ENCODE results near the gene PSMB11.
"Not testable (repeated sequence)": the region's sequence is repeated elsewhere in the genome, so short reads cannot be mapped to it uniquely, and the experiment has no call there.

Gene PSMB11, protein sequence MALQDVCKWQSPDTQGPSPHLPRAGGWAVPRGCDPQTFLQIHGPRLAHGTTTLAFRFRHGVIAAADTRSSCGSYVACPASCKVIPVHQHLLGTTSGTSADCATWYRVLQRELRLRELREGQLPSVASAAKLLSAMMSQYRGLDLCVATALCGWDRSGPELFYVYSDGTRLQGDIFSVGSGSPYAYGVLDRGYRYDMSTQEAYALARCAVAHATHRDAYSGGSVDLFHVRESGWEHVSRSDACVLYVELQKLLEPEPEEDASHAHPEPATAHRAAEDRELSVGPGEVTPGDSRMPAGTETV

DNA sequence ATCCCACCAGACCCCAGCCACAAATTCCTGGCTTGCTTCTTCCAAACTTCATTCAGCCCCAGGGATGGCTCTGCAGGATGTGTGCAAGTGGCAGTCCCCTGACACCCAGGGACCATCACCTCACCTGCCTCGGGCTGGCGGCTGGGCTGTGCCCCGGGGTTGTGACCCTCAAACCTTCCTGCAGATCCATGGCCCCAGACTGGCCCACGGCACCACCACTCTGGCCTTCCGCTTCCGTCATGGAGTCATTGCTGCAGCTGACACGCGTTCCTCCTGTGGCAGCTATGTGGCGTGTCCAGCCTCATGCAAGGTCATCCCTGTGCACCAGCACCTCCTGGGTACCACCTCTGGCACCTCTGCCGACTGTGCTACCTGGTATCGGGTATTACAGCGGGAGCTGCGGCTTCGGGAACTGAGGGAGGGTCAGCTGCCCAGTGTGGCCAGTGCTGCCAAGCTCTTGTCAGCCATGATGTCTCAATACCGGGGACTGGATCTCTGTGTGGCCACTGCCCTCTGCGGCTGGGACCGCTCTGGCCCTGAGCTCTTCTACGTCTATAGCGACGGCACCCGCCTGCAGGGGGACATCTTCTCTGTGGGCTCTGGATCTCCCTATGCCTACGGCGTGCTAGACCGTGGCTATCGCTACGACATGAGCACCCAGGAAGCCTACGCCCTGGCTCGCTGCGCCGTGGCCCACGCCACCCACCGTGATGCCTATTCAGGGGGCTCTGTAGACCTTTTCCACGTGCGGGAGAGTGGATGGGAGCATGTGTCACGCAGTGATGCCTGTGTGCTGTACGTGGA, at the start of gene PSMB11:
PSMB11 (plus strand) TSS at position 51 of the 804 bp plus-strand sequence; CDS start at position 65, 14 bp downstream.
- DNase-seq (ENCODE audit: low read depth) = no peak

DNA sequence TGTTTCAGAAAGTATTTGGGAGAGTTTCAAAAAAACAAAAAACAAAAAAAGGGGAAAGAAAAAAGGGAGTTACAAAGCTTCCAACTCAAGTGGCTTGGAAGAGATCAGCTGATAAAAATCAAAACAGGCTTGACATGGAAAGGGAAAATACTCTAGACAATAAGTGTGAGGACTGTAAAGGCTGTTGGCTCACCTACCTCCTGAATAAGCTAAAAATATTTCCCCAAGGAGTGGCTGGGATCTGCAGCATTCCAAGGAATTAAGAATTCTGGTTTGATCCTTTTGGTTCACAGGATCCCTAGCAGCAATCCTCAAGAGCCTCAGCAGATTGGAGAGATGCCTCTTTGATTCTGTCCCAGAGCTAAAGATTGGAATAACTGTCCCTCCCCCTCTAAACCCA, 48.5 kb upstream of the PSMB11 start:
- DNase-seq (ENCODE audit: low read depth) = no peak

DNA sequence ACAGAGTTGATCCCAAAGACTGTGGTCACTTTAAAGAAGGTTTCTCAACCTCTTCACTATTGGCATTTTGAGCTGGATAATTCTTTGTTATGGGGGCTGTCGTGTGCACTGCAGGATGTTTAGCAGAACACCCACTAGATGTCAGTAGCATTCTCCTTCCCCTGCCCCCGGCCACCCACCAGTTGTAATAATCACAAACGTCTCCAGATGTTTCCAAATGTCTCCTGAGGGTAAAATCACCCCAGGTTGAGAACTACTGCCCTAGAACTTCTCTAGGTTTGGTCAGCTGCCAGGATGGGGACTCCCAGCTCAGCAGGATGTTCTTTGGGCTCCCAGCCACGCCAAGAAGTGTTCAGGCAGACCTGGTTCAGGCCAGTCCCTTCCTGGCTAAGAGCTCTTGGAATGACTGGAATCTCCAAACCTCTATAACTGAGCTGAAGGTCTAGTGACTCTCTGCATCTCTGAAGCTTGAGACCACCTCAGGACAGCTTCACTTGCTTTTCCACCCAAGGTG, 47.2 kb upstream of the PSMB11 start:
- no peak for DNase-seq (ENCODE audit: low read depth)

DNA sequence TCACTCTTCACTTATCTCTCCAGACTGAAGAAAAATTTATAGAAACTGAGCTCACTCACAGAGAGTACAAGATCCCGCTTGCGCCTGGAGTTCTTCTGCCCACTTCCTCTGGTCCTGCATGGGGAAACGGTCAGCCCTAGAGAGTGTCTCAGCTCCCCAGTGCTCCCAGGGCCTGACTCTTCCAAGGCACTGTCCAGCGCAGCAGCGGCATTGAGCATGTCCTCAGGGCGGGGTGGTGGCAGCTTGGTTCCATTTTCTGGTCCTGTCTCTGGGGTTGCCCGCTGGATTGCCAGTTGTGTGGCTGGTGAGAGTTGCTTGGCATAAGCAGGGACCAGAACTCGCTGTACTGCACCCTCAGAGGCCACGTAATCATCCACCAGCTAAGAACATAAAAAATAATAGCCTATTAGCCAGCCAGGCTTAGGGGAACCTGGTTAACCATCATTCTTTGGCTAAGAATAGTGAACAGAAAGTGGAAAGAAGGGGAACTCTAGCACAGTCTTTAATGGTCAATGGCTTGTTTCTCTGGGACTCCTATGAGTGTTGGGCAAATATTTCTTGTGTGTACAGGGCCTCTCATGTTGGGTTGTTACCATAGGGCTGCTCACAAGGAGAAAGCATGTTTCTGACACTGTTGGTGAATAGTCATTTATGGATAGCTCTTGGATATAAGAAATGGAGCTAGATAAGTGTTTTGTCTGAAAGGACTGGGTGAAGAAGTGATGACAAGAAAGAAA, 46.0 kb upstream of the PSMB11 start:
- DNase-seq (ENCODE audit: low read depth) = no peak

DNA sequence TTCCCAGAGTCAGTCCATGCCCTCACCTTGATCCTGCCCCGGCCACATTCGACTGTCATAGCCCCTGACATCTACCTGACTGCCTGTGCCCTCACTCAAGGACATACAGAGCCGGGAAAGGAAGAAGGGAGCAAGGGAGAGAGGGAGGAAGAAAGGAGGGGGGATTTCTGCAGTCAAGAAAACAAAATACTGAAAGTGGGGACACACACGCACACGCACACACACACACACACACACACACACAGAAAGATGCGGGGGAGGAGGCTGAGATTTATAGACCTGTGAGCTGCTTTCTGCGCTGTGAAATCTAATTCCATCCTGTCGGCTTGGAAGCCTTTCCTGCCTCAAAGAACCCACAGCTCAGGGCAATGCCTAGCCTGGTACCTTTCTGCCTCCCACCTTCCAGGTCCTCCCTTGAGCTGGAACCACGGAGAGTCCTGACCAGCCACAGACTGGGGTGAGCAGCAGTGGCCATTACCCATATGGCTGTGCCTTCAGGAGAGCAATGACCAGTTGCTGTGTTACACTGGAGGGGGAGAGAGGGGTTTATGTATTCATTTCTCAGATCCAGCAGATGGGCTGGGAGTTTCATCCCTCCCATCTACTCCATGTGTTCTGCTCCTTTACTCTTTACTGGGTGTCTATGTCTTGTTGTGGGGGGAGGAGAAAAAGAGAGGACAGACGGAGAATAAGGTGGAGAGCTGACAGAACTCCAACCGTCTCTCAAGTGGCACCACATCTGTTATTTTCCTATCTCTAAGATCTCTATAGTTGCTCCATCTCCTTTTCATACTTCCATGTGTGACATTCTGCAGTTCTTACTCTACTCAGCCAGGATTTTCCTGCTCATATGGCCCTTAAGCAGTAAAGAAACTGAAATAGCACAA, 45.0 kb upstream of the PSMB11 start:
- DNase-seq (ENCODE audit: low read depth) = no peak

DNA sequence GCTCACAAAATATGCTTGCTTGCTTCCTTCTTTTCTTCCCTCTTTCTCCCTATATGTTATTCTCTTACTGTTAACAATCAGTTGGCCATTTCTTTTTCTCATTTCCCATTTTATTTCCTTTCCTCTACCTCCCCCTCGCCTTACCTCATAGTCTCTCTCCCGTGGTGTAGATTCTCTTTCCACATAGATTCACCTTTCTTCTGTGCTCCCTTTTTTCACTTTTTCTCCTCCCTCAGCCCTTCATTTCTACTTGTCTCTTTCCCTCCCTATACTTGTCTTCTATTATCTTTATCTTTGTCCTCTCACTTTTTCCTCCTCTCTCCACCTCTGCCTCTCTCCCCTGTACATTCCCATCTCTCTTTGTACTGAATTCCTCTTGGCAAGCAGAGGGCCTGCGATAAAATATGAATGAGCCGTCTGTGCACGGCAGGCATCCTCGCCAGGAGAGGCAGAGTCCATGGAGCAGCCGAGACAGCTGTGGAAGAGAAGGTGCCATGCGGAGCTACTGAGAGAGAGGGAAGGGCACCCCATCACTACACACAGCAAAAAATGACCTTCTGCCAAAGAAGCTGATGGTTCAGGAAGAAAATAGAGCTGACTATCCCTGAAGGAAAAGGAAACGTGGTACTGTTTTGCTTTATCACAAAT, 44.2 kb upstream of the PSMB11 start:
- no peak for DNase-seq (ENCODE audit: low read depth)

DNA sequence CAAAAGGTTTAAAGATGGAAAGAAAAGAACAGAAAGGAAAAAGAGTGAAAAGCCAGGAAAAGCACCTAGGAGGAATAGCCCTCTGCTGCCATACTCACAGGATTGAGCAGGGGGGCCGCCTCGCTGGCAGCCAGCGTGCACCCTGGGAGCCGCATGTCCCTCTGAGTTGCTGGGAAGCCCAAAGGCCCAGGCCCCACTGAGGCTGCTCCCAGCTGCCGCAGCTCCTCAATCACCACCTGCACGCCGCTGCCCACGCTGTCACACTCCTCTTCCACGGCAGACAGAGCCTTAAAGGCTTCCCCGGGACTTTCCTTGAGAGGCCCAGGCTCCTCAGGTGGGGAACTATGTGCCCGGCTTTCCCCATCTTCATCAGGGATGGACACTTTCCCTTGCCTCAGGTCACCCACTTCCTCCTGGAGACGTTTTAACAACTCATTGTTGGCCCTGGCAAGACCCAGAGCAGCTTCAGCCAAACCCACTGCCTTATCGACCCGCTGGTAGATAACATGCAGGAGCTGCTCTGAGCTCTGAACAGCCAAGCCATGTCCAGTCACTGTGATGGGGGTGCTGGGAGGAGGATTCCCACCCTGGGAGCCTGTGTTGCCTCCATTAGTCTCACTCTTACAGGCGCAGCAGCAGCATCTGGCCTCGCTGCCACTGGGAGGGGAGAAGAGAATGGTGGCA, 43.5 kb upstream of the PSMB11 start:
- DNase-seq (ENCODE audit: low read depth) = no peak

DNA sequence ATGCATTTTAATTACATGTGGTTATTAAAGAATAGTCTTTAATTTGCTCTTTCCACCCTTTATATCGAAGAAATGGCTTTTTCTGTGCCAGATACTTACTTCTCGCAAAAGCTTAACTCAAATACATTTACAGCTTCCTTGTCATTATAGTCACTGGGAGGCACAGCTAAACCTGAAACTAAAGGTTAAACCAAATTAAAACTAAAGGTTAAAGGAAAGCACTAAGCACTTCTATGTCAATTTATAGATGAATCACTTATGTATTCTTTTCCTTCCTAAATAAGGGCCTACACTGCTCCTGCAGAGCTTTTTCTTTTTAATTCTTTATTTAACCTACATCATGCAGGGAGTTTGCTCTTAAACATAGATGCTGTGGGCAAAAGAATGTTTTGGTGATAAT, 41.2 kb upstream of the PSMB11 start:
- DNase-seq (ENCODE audit: low read depth) = no peak

DNA sequence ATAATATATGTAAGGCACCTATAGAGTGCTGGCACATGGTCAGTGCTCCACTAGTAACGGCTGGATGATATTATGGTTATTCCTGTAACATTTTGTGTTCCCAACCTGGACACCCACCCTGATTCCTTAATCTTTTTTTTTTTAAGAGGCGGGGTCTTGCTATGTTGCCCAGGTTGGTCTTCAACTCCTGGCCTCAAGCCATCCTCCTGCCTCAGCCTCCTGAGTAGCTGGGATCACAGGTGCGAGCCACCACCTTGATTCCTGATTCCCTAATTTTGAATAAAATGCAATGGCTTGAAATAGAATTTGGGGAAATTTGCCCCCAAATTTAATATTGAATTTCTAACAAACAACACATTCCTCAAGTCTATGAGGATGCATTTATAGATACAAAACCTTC, 39.4 kb upstream of the PSMB11 start:
- DNase-seq (ENCODE audit: low read depth) = no peak

DNA sequence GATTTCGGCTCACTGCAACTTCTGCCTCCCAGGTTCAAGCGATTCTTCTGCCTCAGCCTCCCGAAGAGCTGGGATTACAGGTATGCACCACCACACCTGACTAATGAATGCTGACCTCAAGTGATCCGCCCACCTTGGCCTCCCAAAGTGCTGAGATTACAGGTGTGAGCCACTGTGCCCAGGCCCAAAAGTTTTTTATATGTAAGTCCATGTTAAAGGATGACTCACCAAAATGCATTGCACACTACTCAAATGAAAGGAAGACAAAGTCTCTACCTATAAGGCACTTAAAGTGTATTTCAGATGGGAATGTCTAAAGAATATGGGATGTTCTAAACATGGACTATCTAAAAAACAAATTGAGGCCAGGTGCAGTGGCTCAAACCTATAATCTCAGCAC, 37.7 kb upstream of the PSMB11 start:
- DNase-seq (ENCODE audit: low read depth) = not testable (repeated sequence)

DNA sequence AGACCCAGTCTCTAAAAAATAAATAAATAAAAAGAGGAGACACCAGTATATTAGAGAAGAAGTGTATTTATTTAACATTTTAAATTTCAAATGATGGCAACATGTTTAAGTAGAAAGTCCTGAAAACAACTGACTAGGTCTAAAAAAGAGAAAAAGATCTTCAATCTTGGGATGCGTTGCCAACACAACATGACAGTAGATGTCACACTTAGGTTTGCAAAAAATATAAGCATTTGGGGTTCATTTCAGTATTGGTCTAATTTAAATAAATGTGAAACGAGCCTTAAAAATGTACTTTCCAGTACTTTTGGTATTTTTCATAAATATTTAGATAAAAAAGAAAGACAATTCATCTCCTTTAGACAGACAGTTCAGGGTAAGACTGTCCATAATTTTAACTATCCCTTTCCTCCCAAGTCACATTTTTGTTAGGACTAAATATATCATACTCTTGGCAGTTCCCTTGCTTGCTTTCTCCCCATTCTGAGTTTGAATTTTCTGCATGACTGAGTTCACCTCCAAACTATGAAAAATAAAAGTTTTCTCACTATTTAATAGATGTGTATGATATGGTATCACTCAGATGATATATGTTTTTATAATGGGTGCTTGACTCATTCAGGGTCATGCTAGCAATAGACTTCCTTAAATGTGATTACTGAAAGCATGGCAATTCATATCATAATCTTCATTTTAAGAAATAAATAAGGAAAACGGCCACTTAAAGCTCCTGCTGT, 36.4 kb upstream of the PSMB11 start:
- DNase-seq (ENCODE audit: low read depth) = no peak

DNA sequence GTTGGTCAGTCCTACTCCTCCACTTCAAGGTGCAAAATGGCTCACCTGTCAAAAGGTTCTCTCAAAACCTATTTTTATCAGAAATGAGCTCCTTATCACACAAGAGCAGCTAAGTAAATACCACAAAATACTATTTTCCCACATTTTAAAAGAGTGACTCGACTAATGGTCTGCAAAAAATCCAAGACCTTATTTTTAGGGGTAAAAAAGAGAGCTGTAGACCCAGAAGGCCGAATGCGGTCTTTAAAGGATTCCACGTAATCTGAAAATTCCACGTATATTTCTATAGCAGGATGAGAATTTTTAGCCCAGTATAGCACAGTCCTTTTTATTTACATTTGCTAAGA, 35.9 kb upstream of the PSMB11 start:
- DNase-seq (ENCODE audit: low read depth) = no peak

DNA sequence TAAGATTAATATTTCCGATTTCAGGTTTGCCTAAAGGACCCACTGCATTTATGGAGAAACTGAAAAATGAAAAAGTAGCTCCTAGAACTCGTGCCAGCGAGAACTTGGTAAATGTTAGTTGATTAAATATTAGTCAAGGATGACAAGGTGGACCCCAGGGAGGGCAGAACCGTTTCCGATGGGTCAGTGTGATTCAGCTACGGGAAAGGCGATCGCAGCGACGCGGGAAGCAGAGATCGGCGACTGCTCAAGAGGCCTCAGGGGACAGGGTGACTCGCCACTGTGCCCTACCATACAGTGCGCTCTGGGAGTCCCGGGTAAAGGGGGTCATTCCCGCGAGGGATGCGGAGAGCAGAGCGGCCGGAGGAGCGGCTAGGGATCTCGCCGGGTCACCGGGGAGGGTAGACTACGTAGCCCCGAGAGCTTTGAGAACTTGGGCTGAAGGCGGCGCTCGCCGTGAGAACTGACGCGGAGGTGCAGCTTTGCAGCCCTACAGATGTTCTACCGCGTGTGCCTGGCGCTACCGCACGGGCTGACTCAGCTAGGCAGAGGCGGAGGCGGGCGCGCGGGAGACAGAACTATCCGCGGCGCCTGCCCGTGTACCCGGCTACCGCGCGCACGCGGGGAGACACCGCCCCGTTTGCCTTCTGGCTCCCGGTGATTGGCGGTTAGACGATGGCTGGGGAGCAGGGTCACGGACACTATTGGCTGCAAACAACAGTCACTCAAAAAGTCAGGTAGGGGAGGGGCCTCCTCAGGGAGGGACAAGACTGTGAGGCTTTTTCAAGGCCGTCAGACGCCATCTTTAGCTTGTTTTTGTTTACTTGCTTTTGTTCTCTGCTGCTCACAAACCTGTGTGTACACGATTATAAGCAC, 35.2 kb upstream of the PSMB11 start:
- DNase-seq (ENCODE audit: low read depth) = peak; percentile 97

DNA sequence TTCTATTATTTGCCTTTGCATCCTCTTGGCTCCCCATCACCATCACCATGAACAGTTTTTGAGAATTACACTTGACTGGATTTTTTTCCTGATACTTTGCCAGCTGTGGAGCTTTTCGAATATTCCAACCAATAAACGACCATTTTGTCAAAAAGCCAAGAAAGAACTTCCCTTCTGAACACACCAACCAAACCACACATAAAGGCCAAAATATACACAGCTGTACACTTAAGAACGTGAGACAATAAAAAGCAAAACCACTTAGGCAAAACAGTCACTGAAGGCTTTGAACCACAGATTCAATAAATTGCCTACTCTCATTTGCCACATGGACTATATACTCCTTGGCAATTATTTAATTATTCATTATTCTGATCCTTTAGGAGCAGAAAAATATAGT, 33.2 kb upstream of the PSMB11 start:
- no peak for DNase-seq (ENCODE audit: low read depth)

DNA sequence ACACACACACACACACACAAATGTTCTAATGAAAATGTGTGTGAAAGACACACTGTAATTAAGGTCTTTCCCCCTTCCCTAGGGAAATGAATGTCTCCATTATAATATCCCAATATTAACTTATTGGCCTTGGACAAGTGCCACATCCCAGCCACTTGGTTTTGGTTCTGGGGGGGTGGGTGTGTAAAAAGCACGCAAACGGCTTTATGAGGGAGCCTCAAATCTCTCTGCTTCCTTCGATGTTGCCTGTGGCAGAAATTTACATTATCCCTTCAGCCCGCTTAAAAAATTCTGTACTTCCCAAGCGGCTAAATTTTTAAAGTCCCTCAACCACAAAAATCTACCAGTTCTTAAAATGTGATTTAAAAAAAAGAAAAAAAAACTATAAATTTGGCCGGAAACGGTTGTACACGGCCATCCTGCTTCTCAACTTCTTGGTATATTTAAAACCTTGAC, 32.5 kb upstream of the PSMB11 start:
- no peak for DNase-seq (ENCODE audit: low read depth)

DNA sequence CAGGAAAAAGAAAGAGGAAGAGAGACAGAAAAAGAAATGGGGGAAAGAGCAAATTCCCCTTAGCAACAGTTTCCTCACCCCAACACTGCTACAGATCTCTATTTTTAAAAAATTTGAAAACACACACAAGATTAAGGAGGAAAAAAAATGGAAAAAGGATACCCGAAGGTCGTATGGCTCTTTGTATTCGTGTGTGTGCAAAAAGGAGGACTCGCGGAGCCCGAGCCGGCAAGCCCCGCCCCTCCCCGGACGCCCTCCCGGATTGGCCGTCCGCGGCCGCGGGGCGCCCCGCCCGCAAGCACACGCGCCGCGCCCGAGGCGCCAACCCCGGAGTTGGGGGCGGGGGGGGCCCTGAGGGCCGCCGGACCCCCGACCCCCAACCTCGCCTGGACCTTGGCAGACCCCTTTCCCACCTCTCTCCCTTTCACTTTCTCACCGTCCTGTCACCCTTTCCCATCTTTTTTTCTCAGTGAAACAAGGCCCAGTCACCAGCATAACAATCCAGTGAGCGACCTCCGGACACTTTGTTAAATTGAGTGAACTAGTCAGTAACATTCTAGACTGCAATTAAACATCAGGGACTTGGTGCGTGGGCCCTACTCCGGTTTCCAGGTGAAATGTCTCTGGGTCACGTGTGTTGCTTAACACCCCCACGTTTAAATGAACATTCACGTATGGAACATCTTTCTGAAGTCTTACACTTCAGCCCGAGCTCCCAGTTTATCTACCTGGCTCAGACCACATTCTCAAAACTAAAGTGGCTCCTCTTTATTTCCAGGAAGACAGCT, 31.9 kb upstream of the PSMB11 start, which contains the start of gene C14orf93:
C14orf93 (minus strand) TSS at position 205 of the 788 bp plus-strand sequence. CDS start 11,120 bp downstream, outside the sequence.
- DNase-seq (ENCODE audit: low read depth) = no peak

DNA sequence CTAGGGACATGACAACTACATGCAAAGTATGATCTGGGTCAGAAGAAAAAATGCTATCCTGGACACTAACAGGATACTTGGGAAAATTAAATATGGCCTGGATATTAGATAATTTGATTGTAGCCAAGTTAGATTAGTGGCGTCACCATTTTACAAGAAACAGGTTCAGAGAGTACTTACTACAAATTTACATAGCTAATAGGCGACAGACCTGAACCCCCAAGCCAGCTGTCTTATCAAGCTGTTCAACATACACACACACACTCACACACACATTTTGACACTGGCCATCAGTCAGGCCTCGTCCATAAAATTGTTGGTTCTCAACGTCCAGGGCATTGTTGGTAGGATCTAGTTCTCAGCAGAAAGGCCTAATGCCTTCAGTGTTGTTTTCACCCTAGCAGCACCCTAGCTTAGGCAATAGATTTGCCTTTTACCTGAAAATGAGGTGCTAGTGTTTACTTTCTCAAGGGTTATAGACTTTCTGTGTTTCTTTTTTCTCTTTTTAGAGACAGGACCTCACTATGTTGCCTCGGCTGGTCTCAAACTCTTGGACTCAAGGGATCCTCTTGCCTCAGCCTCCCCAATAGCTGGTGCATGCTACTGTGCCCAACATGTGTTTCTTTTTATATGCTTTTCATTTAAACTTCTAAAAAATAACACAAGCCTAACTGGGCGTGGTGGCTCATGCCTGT, 28.8 kb upstream of the PSMB11 start:
- DNase-seq (ENCODE audit: low read depth) = no peak
